Naive B cell (primary cell): ENCODE measurements around the gene MRE11. TPM values are rescaled to one million over a fixed set of nuclear protein-coding genes. Genes with fewer than 3 reads are reported as not detected.
"Not testable (repeated sequence)": the region's sequence is repeated elsewhere in the genome, so short reads cannot be mapped to it uniquely, and the experiment has no call there.

ENCODE experiments used
- ATAC-seq, 2 donors: fragments of 150-1000 bp; cut with Tn5 transposase; 2 replicates each; pipeline ENCODE4 v1.10.0; 2021; ENCODE audit warnings: low read depth in 2 of 2, mild to moderate bottlenecking in 2 of 2, moderate library complexity in 2 of 2
- DNase-seq: peaks from one replicate; pipeline ENCODE4 v3.0.0; 2022
- H3K27ac Mint-ChIP-seq, 6 donors: one replicate each; pipeline ENCODE4 v1.8.0; 2020 to 2022; ENCODE audit warnings: mild to moderate bottlenecking in 6 of 6, mixed read lengths in 6 of 6, moderate library complexity in 5 of 6, inconsistent platforms in 2 of 6
- H3K27me3 Mint-ChIP-seq, 3 donors: one replicate each; pipeline ENCODE4 v1.8.0; 2021 to 2022; ENCODE audit warnings: mixed read lengths in 3 of 3, mild to moderate bottlenecking in 1 of 3
- H3K36me3 Mint-ChIP-seq, 2 donors: one replicate each; pipeline ENCODE4 v1.8.0; 2020 to 2022; ENCODE audit warnings: mixed read lengths in 2 of 2, inconsistent platforms in 1 of 2, mild to moderate bottlenecking in 1 of 2
- H3K4me1 Mint-ChIP-seq, 3 donors: one replicate each; pipeline ENCODE4 v1.8.0; 2020 to 2022; ENCODE audit warnings: mixed read lengths in 3 of 3, inconsistent platforms in 1 of 3, mild to moderate bottlenecking in 1 of 3, moderate library complexity in 1 of 3
- H3K4me3 Mint-ChIP-seq, 8 donors: one replicate each; pipeline ENCODE4 v1.8.0; 2020 to 2022; ENCODE audit warnings: mild to moderate bottlenecking in 8 of 8, mixed read lengths in 8 of 8, moderate library complexity in 8 of 8, inconsistent platforms in 2 of 8
- H3K9me3 Mint-ChIP-seq, 7 donors: one replicate each; pipeline ENCODE4 v1.8.0; 2020 to 2022; ENCODE audit warnings: mixed read lengths in 7 of 7, mild to moderate bottlenecking in 5 of 7, inconsistent platforms in 2 of 7, moderate library complexity in 1 of 7
- polyA plus RNA-seq, 6 donors: library from polyadenylated mRNA; unstranded; fragments of 300-500 nt; fragmentation: Illumina TruSeq; gene quantifications; one replicate each; pipeline ENCODE4 v1.2.3, GENCODE V29; 2021; ENCODE audit warnings: low read depth in 6 of 6

Gene MRE11
- polyA plus RNA-seq, 6 donors from 2014 or later: 9.7 to 19.5 (median 14.9) TPM

DNA sequence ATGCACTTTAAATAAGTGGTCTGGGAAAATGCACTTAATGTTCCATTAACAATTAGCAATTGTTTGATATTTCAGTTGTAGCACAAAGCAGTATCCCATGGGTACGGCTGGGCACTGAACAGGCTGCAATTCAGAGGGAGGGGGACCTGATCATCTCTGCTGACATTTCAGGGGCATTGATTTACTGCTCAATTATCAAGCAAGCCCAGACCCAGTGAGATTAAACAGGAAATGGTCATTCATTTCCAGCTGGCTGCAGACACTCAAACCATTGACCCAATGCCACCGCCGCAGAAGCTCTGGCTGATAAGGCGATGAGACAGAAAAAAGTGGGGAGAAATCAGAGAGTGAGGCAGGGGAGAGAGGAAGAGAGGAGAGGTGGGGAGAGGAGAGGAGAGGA, 93.6 kb downstream of the MRE11 start:
- Mint-ChIP-seq H3K4me3 (no peak overlapping the region), H3K27ac (no peak overlapping the region), H3K36me3 (peaks cover 6 to 11% of the 10 kb centered on the region in 2 donors), H3K9me3 (peaks cover 0 to 12% (median 6%) of the 10 kb centered on the region in 7 donors), H3K4me1 (peaks cover 9 to 13% (median 10%) of the 10 kb centered on the region in 3 donors), H3K27me3 (peaks cover 48 to 74% (median 55%) of the 10 kb centered on the region in 3 donors)
- DNase-seq (no peak), ATAC-seq (no peak)

DNA sequence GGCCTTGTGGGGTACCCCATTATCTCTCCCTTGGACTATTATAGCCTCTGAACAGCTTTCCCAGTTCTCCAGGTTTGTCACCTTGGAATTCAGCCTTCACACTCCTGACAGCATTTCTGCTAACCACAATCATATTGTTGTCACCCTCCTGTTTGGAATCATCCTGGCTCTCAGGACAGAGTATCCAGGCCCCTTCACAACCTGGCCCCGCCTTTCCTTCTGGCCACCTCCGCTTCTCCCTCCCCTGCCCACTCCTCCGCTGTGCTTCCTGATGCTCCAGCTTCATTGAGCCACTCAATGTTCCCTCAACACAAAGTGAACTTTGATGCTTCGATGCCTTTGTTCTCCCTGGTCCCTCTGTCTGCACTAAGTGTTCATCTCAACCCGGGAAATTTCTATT, 95.5 kb downstream of the MRE11 start:
- DNase-seq: no peak
- ATAC-seq: no peak
- Mint-ChIP-seq H3K27ac (no peak overlapping the region), H3K9me3 (peaks cover 0 to 8% (median 4%) of the 10 kb centered on the region in 7 donors), H3K4me1 (peaks cover 9 to 13% (median 10%) of the 10 kb centered on the region in 3 donors), H3K27me3 (peaks cover 48 to 71% (median 58%) of the 10 kb centered on the region in 3 donors), H3K36me3 (peaks cover 6 to 11% of the 10 kb centered on the region in 2 donors), H3K4me3 (no peak overlapping the region)

DNA sequence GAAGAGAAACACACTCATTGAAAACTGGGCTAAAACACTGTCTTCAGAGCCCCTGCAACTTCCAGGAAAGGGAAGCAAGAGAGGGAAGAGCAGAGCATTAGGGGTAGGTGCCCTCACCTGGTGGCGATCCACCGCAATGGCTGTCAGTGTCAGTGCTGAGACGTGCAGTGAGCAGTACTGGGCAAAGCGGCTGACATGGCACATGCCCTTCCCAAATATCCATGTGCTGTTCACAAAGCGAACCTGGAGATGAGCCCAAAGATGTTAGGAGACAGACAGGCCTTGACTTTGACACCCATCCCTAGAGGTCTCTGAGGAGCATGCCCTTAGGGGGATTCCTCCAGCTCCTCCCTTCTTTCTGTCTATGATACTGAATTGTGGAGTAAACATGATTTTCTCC, 97.4 kb downstream of the MRE11 start:
- H3K27me3 Mint-ChIP-seq: peaks cover 41 to 53% (median 52%) of the 10 kb centered on the region in 3 donors
- peaks cover 0 to 11% of the 10 kb centered on the region in 2 donors for H3K36me3 Mint-ChIP-seq
- H3K9me3 Mint-ChIP-seq: peaks cover 0 to 9% (median 6%) of the 10 kb centered on the region in 7 donors
- DNase-seq (no peak), ATAC-seq (no peak)
- H3K4me3 Mint-ChIP-seq: no peak overlapping the region
- no peak overlapping the region for H3K27ac Mint-ChIP-seq
- H3K4me1 Mint-ChIP-seq: peaks cover 9 to 11% (median 10%) of the 10 kb centered on the region in 3 donors

DNA sequence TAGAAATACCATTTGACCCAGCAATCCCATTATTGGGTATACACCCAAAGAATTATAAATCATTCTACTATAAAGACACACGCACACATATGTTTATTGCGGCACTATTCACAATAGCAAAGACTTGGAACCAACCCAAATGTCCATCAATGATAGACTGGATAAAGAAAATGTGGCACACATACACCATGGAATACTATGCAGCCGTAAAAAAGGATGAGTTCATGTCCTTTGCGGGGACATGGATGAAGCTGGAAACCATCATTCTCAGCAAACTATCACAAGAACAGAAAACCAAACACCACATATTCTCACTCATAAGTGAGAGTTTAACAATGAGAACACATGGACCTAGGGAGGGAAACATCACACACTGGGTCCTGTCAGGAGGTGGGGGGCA, 101.7 kb downstream of the MRE11 start:
- Mint-ChIP-seq H3K27me3 (peaks cover 9 to 11% (median 11%) of the 10 kb centered on the region in 3 donors), H3K9me3 (peaks cover 0 to 14% (median 9%) of the 10 kb centered on the region in 7 donors)
- not testable (repeated sequence) for DNase-seq, H3K4me1 Mint-ChIP-seq, H3K4me3 Mint-ChIP-seq, H3K27ac Mint-ChIP-seq, ATAC-seq, H3K36me3 Mint-ChIP-seq

DNA sequence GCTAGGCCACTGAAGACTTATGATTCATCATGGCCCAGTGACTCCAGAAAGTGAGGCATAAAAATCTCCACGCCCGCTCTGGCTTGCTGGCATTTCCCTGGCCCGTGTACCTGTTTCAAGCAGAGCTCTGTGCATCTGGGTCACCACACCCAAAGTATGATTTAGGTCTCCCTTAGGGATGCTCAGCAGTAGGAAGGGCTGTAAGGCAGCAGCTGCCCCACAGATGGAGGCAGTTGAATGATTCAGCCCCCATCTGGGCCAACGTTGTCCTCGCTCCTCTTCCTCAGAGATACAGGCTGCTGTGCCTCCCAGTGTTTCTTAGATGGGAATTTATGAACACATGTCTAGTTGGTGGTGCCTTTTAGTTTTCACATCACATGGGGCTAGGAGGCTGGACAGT, 114.0 kb downstream of the MRE11 start:
- H3K27me3 Mint-ChIP-seq: peaks cover 0 to 17% (median 0%) of the 10 kb centered on the region in 3 donors
- H3K27ac Mint-ChIP-seq: no peak overlapping the region

DNA sequence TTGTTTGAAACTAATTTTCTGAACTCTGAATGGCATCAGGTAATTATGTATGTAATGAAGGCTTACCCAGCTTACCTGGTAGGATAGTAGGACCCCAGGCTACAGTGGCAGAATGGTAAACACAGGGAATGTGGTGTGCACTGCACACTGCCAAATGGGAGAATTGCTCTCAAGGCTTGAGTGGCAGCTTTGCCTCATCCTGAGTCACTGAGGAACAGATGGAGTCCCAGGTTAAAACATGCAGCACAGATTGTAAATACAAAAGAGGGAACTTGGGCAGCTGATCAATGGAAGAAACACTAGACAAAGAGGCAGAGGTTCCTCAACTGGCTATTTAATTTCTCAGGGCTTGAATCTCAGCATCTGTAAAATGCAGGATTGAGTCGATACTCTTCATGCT, 116.8 kb downstream of the MRE11 start:
- Mint-ChIP-seq H3K4me1 (no peaks in the 10 kb centered on the region), H3K27ac (no peak overlapping the region), H3K4me3 (no peak overlapping the region), H3K9me3 (peaks cover 0 to 7% (median 2%) of the 10 kb centered on the region in 7 donors), H3K27me3 (peaks cover 0 to 4% (median 0%) of the 10 kb centered on the region in 3 donors), H3K36me3 (no peaks in the 10 kb centered on the region)
- no peak for ATAC-seq
- no peak for DNase-seq

More for the DNA sequence above, 114.0 kb downstream of the MRE11 start:
- Mint-ChIP-seq H3K4me3 (no peak overlapping the region), H3K4me1 (no peaks in the 10 kb centered on the region), H3K9me3 (peaks cover 0 to 4% (median 0%) of the 10 kb centered on the region in 7 donors), H3K36me3 (no peaks in the 10 kb centered on the region)
- ATAC-seq (no peak), DNase-seq (no peak)

DNA sequence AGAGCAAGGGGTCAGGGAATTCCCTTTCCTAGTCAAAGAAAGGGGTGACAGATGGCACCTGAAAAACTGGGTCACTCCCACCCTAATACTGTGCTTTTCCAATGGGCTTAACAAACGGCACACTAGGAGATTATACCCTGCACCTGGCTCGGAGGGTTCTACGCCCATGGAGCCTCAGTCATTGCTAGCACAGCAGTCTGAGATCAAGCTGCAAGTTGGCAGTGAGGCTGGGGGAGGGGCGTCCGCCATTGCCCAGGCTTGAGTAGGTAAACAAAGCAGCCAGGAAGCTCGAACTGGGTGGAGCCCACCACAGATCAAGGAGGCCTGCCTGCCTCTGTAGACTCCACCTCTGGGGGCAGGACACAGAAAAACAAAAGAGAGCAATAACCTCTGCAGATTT, 123.1 kb downstream of the MRE11 start:
- not testable (repeated sequence) for H3K4me1 Mint-ChIP-seq, DNase-seq, H3K27me3 Mint-ChIP-seq, ATAC-seq, H3K36me3 Mint-ChIP-seq, H3K27ac Mint-ChIP-seq, H3K4me3 Mint-ChIP-seq
- peaks cover 0 to 12% (median 3%) of the 10 kb centered on the region in 7 donors for H3K9me3 Mint-ChIP-seq

Other genes starting within 250 kb of the MRE11 start
- not detected for gene IZUMO1R, start 189.3 kb downstream of the MRE11 start, polyA plus RNA-seq
- gene GPR83, start 92.4 kb downstream of the MRE11 start, polyA plus RNA-seq: under 1 TPM in 2 of 6 donors, not detected in 4; 0.08 to 0.20 TPM
- gene ANKRD49, start 140 bp upstream of the MRE11 start, polyA plus RNA-seq: 10 to 100 TPM; 36.1 to 64.2 (median 51.3) TPM
- not detected for gene C11orf97, start 18.6 kb upstream of the MRE11 start, polyA plus RNA-seq
- 1 to 10 TPM in 3 of 6 donors, under 1 TPM in 3; 0.06 to 1.2 (median 1.00) TPM for gene FUT4, start 50.1 kb upstream of the MRE11 start, polyA plus RNA-seq
- gene PIWIL4, start 73.5 kb upstream of the MRE11 start, polyA plus RNA-seq: under 1 TPM in 4 of 6 donors, not detected in 2; 0.33 to 0.89 (median 0.59) TPM